Hepatic stellate cell (primary cell): ENCODE results near the gene TFR2.

Experiments used
- DNase-seq: peaks from one replicate; pipeline ENCODE4 v3.0.0; 2011; ENCODE audit warnings: low spot score

The TFR2 gene

DNA sequence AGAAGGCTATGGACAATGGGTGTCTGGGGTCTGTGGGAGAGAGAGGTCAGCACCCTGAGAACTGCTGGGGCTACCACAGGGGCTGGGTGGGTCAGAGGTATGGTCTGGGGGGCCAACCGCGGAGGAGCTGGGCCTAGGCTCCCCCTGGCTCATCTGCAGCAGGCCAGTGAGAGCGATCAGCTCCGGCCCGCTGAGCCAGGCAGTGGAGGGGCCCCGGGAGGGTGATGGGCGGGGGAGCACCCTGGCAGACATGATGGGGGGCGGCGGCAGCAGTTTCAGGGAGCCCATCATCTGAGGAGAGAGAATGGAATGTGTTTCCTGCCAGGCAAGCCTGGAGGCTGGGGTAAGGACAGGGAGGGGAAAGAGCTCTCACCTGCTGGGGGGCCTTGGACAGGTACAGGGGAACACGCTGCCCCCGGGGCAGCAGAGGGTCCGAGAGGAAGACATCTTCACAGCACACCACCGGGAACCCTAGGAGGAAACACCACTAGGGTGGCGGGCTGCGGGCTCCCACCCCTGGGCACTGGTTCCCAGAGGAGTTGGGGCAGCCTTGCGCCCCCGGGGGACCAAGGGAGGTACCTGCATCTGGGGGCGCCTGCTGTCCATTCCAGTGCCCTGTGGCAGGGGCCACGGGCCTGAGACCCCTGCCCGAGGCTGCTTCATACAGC, 68.9 kb downstream of the TFR2 start:
- DNase-seq, result no peak

- DNase-seq, result no peak
These were observed 69.6 kb downstream of the TFR2 start for GRCh38 chr7:100571829-100572116.

DNA sequence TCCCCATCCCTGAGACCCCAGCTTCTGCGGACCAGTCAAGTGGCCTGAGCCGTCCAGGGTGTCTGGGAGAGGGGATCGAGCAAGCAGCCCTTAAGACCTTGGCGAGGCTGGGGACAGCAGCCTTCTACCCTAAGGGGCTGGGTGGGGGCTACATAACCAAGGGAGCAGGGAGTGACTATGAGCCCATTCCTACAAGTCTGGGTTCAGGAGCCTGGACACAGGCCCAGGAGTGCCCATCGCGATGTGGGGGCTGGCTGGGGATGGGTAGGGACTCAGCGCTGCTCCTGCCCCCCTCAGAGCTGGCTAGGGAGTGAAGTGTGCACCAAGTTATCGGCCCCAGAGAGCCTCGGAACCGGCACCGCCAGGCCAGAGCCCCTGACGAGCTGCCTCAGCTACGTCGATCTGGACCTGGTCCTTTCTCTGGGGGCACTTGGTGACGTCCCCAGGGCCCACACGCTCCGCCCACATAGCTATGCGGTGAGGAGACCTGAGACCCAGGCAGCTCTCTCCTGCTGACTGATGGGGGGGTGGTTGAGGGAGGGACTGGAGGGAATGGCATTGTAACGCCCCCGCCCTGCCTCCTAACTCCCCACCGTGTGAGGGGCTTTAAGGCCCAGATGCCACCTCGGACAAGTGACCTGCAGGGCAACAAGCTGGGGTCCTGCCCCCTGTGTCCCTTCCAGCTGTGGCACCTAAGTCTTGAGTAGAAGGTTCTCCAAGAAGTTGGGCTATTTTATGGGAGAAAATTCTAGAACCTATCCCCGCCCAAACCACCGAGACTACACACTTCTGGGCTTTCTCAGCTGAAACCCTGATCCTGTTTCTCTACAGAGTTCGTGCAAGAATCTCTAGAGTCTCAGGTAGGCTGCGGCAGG, 70.2 kb downstream of the TFR2 start:
- DNase-seq, result no peak
